ENCODE measurements around the gene SHROOM4.

The SHROOM4 gene

GRCh38 chrX:50671661-50672060 lies 142.3 kb downstream of the SHROOM4 start:
- TF ChIP-seq CTCF (IDR thresholded peaks at IDR 0.05; ENCODE audit: low read depth, low read length), result no peak
- DNase-seq, result no peak
- Histone ChIP-seq H3K27me3 (no peaks in the 10 kb centered on the region), H3K36me3 (no peaks in the 10 kb centered on the region), H3K4me1 (no peaks in the 10 kb centered on the region), H3K4me3 (ENCODE audit: low read depth, low read length) (no peak overlapping the region), H3K9me3 (no peaks in the 10 kb centered on the region)

- no peaks in the 10 kb centered on the region for H3K4me1 ChIP-seq
- no peaks in the 10 kb centered on the region for H3K36me3 ChIP-seq
- no peak for TF ChIP-seq CTCF (IDR thresholded peaks at IDR 0.05; ENCODE audit: low read depth, low read length)
- no peaks in the 10 kb centered on the region for H3K9me3 ChIP-seq
- H3K4me3 ChIP-seq (ENCODE audit: low read depth, low read length), result no peak overlapping the region
- H3K27me3 ChIP-seq, result no peaks in the 10 kb centered on the region
- DNase-seq, result no peak
Measured at GRCh38 chrX:50668860-50669259, 145.1 kb downstream of the SHROOM4 start.

GRCh38 chrX:50648156-50648555 lies 165.8 kb downstream of the SHROOM4 start:
- H3K36me3 ChIP-seq, result no peaks in the 10 kb centered on the region
- no peak for TF ChIP-seq CTCF (IDR thresholded peaks at IDR 0.05; ENCODE audit: low read depth, low read length)
- no peaks in the 10 kb centered on the region for H3K4me1 ChIP-seq

GRCh38 chrX:50644496-50644895 lies 169.5 kb downstream of the SHROOM4 start:
- Histone ChIP-seq H3K27me3 (no peaks in the 10 kb centered on the region), H3K9me3 (no peaks in the 10 kb centered on the region), H3K36me3 (no peaks in the 10 kb centered on the region), H3K4me1 (no peaks in the 10 kb centered on the region), H3K4me3 (ENCODE audit: low read depth, low read length) (no peak overlapping the region)
- TF ChIP-seq CTCF (IDR thresholded peaks at IDR 0.05; ENCODE audit: low read depth, low read length), result no peak
- no peak for DNase-seq

More at GRCh38 chrX:50648156-50648555, 165.8 kb downstream of the SHROOM4 start:
- Histone ChIP-seq H3K4me3 (ENCODE audit: low read depth, low read length) (no peak overlapping the region), H3K9me3 (no peaks in the 10 kb centered on the region), H3K27me3 (no peaks in the 10 kb centered on the region)
- no peak for DNase-seq

GRCh38 chrX:50643525-50644137 lies 170.4 kb downstream of the SHROOM4 start:
- no peak for TF ChIP-seq CTCF (IDR thresholded peaks at IDR 0.05; ENCODE audit: low read depth, low read length)
- Histone ChIP-seq H3K27me3 (no peaks in the 10 kb centered on the region), H3K4me3 (ENCODE audit: low read depth, low read length) (no peak overlapping the region), H3K9me3 (no peaks in the 10 kb centered on the region), H3K4me1 (no peaks in the 10 kb centered on the region), H3K36me3 (no peaks in the 10 kb centered on the region)
- no peak for DNase-seq

GRCh38 chrX:50638123-50638522 lies 175.9 kb downstream of the SHROOM4 start:
- no peak for DNase-seq
- Histone ChIP-seq H3K9me3 (no peaks in the 10 kb centered on the region), H3K36me3 (no peaks in the 10 kb centered on the region), H3K27me3 (no peaks in the 10 kb centered on the region), H3K4me3 (ENCODE audit: low read depth, low read length) (no peak overlapping the region), H3K4me1 (peaks cover 8% of the 10 kb centered on the region; the same call in 1 of the 2 replicates)
- no peak for TF ChIP-seq CTCF (IDR thresholded peaks at IDR 0.05; ENCODE audit: low read depth, low read length)

Data from BE2C (cell line).